Right atrium auricular region (tissue), 2 donors: Measurements from ENCODE around the gene PNLIPRP3. TPM values are rescaled to one million over a fixed set of nuclear protein-coding genes. Genes with fewer than 3 reads are reported as not detected.

ENCODE experiments used
- DNase-seq: peaks from one replicate; pipeline ENCODE4 v3.0.0-alpha.2; 2019; ENCODE audit warnings: low spot score
- H3K27ac ChIP-seq, 2 donors: fragments of 200-600 bp; sonication (generic); 1 replicate in 1 of 2; 2 replicates in 1 of 2; pipeline ENCODE4 v1.5.1; 2016 to 2019
- H3K27me3 ChIP-seq, 2 donors: fragments of 200-600 bp; sonication (generic); one replicate each; pipeline versions ENCODE4 v1.5.1 to v1.6.0; 2017 to 2019
- H3K36me3 ChIP-seq: fragments of 200-600 bp; sonication (generic); one replicate; pipeline ENCODE4 v1.5.1; 2016
- H3K4me1 ChIP-seq, 2 donors: fragments of 200-600 bp; sonication (generic); one replicate each; pipeline versions ENCODE4 v1.5.1 to v1.6.0; 2017 to 2019
- H3K4me3 ChIP-seq, 2 donors: fragments of 200-600 bp; sonication (generic); 1 replicate in 1 of 2; 2 replicates in 1 of 2; pipeline ENCODE4 v1.5.1; 2017 to 2019; ENCODE audit warnings: mild to moderate bottlenecking in 1 of 2, moderate library complexity in 1 of 2
- H3K9me3 ChIP-seq, 2 donors: fragments of 200-600 bp; sonication (generic); one replicate each; pipeline ENCODE4 v1.5.1; 2019
- CTCF ChIP-seq, 2 donors: fragments of 200-600 bp; sonication (generic); IDR thresholded peaks; one replicate each; pipeline ENCODE4 v1.5.1; 2019; ENCODE audit warnings: antibody characterized with exemption in 2 of 2
- total RNA-seq, 2 donors: library from RNA; depleted of rRNA; stranded (reverse); fragments of >200 nt; gene quantifications; one replicate each; pipeline ENCODE4 v1.1.0, GENCODE V29; 2016

The PNLIPRP3 gene
- total RNA-seq, 2 donors from 2014 or later = not detected

DNA sequence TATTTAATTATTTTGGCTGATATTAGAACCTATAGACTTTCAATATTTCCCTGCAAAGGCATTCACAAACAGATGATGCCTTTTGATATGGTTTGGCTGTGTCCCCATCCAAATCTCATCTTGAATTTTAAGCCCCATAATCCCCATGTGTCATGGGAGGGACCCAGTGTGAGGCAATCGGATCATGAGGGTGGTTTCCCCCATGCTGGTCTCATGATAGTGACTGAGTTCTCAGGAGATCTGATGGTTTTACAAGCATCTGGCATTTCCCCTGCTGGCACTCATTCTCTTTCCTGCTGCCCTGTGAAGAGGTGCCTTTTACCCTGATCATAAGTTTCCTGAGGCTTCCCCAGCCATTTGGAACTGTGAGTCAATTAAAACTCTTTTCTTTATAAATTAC lies 9.3 kb upstream of the PNLIPRP3 start:
- Histone ChIP-seq H3K4me1 (no peaks in the 10 kb centered on the region), H3K36me3 (no peaks in the 10 kb centered on the region), H3K27me3 (no peaks in the 10 kb centered on the region), H3K4me3 (no peak overlapping the region), H3K9me3 (no peaks in the 10 kb centered on the region), H3K27ac (no peak overlapping the region)
- DNase-seq = no peak
- TF ChIP-seq CTCF (IDR thresholded peaks at IDR 0.05) = no peak

- Histone ChIP-seq H3K27ac (no peak overlapping the region), H3K4me1 (no peaks in the 10 kb centered on the region), H3K27me3 (no peaks in the 10 kb centered on the region), H3K4me3 (no peak overlapping the region), H3K9me3 (no peaks in the 10 kb centered on the region), H3K36me3 (no peaks in the 10 kb centered on the region)
- no peak for TF ChIP-seq CTCF (IDR thresholded peaks at IDR 0.05)
- no peak for DNase-seq
Measured at GRCh38 chr10:116421815-116422214, 5.8 kb upstream of the PNLIPRP3 start.

DNA sequence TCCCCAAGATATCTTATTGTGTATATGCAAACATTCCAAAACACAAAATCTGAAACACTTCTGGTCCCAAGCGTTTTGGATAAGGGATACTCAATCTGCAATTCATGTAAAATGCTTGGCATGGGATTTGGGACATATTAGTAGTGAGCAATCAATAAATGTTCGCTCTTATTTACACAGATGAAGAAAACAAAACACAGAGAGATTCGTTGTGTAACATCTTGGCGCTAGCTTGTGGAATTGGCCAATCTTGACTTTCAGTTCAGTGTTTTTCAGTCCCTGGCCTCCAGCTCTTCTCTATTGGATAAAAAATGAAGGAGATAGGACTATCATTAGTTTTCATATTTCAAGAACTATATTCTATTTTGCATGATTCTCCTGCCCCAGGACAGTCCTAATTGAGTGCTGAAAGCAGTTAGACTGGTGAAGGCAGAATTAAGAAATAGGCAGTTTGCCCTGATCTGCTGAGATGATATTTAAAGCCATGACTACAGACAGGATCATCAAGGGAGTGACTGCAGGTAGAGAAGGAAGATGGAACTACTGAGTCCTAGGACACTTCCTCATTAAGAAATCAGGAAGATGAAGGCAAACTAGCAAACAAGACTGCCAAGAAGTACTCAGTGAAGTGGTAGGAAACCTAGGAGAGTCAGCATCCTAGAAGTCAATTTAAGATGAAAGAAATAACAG lies 1.8 kb downstream of the PNLIPRP3 start:
- no peaks in the 10 kb centered on the region for H3K4me1 ChIP-seq
- no peak overlapping the region for H3K4me3 ChIP-seq
- no peak for DNase-seq
- H3K9me3 ChIP-seq = no peaks in the 10 kb centered on the region
- no peak overlapping the region for H3K27ac ChIP-seq
- no peaks in the 10 kb centered on the region for H3K27me3 ChIP-seq
- H3K36me3 ChIP-seq = no peaks in the 10 kb centered on the region
- no peak for TF ChIP-seq CTCF (IDR thresholded peaks at IDR 0.05)

GRCh38 chr10:116430288-116430687 lies 2.6 kb downstream of the PNLIPRP3 start:
- Histone ChIP-seq H3K4me1 (no peaks in the 10 kb centered on the region), H3K36me3 (no peaks in the 10 kb centered on the region), H3K27me3 (no peaks in the 10 kb centered on the region), H3K27ac (no peak overlapping the region), H3K9me3 (no peaks in the 10 kb centered on the region), H3K4me3 (no peak overlapping the region)
- DNase-seq = no peak
- no peak for TF ChIP-seq CTCF (IDR thresholded peaks at IDR 0.05)

- no peak overlapping the region for H3K4me3 ChIP-seq
- no peak for DNase-seq
- no peaks in the 10 kb centered on the region for H3K9me3 ChIP-seq
- no peak for TF ChIP-seq CTCF (IDR thresholded peaks at IDR 0.05)
- no peak overlapping the region for H3K27ac ChIP-seq
- no peaks in the 10 kb centered on the region for H3K36me3 ChIP-seq
- H3K4me1 ChIP-seq = no peaks in the 10 kb centered on the region
- H3K27me3 ChIP-seq = no peaks in the 10 kb centered on the region
Measured at GRCh38 chr10:116431598-116431997, 4.0 kb downstream of the PNLIPRP3 start.
